NCI-H446 treated with DMSO at 0.1 percent for 48 hours (cell line): ENCODE measurements around the gene SHISA9.
"Not testable (repeated sequence)": the region's sequence is repeated elsewhere in the genome, so short reads cannot be mapped to it uniquely, and the experiment has no call there.

ENCODE experiments used
- DNase-seq: peaks from one replicate; lab custom pipeline; 2025; lab: John Stamatoyannopoulos, UW

SHISA9 gene

GRCh38 chr16:12900156-12900555, 1.2 kb upstream of the SHISA9 start:
- no peak for DNase-seq

GRCh38 chr16:12900599-12901203, 697 bp upstream of the SHISA9 start:
- DNase-seq = no peak

- no peak for DNase-seq
Measured at GRCh38 chr16:12901204-12901596, 198 bp upstream of the SHISA9 start.

- no peak for DNase-seq
Measured at GRCh38 chr16:12902511-12903372, 1.3 kb downstream of the SHISA9 start.

GRCh38 chr16:12903407-12904328, 2.3 kb downstream of the SHISA9 start:
- DNase-seq = no peak

GRCh38 chr16:12904329-12904671, 2.9 kb downstream of the SHISA9 start:
- no peak for DNase-seq

- DNase-seq = no peak
Measured at GRCh38 chr16:12906271-12906670, 4.9 kb downstream of the SHISA9 start.

- DNase-seq = no peak
Measured at GRCh38 chr16:12906765-12907516, 5.5 kb downstream of the SHISA9 start.

GRCh38 chr16:12907670-12908233, 6.4 kb downstream of the SHISA9 start:
- no peak for DNase-seq

GRCh38 chr16:12917246-12917645, 15.8 kb downstream of the SHISA9 start:
- no peak for DNase-seq

- DNase-seq = no peak
Measured at GRCh38 chr16:12917653-12918052, 16.3 kb downstream of the SHISA9 start.

- no peak for DNase-seq
Measured at GRCh38 chr16:12920739-12921138, 19.3 kb downstream of the SHISA9 start.

- not testable (repeated sequence) for DNase-seq
Measured at GRCh38 chr16:12923640-12924039, 22.2 kb downstream of the SHISA9 start.

GRCh38 chr16:12925026-12925800, 23.8 kb downstream of the SHISA9 start:
- DNase-seq = peak; percentile 18

GRCh38 chr16:12927591-12927990, 26.2 kb downstream of the SHISA9 start:
- DNase-seq = no peak

- DNase-seq = no peak
Measured at GRCh38 chr16:12930881-12931280, 29.5 kb downstream of the SHISA9 start.

GRCh38 chr16:12936391-12936790, 35.0 kb downstream of the SHISA9 start:
- no peak for DNase-seq

GRCh38 chr16:12941896-12942295, 40.5 kb downstream of the SHISA9 start:
- DNase-seq = no peak

- no peak for DNase-seq
Measured at GRCh38 chr16:12942861-12943260, 41.5 kb downstream of the SHISA9 start.

- no peak for DNase-seq
Measured at GRCh38 chr16:12944300-12944699, 42.9 kb downstream of the SHISA9 start.

GRCh38 chr16:12951392-12951791, 50.0 kb downstream of the SHISA9 start:
- no peak for DNase-seq
